Sigmoid colon (tissue), 7 donors: Measurements from ENCODE around the gene ALS2CL. TPM values are rescaled to one million over a fixed set of nuclear protein-coding genes. Genes with fewer than 3 reads are reported as not detected.

Experiments
- DNase-seq: peaks from one replicate; pipeline ENCODE4 v3.0.0-alpha.2; 2019
- H3K27ac ChIP-seq, 4 donors: fragments of 200-600 bp; sonication (generic); one replicate each; pipeline ENCODE4 v1.5.1; 2016 to 2019; ENCODE audit warnings: mild to moderate bottlenecking in 1 of 4
- H3K27me3 ChIP-seq, 3 donors: fragments of 200-600 bp; sonication (generic); one replicate each; pipeline ENCODE4 v1.5.1; 2019; ENCODE audit warnings: mild to moderate bottlenecking in 1 of 3
- H3K36me3 ChIP-seq, 4 donors: fragments of 200-600 bp; sonication (generic); one replicate each; pipeline ENCODE4 v1.5.1; 2016 to 2019
- H3K4me1 ChIP-seq, 4 donors: fragments of 200-600 bp; sonication (generic); one replicate each; pipeline ENCODE4 v1.5.1; 2017 to 2019
- H3K4me3 ChIP-seq, 4 donors: fragments of 200-600 bp; sonication (generic); one replicate each; pipeline ENCODE4 v1.5.1; 2017 to 2019; ENCODE audit warnings: mild to moderate bottlenecking in 2 of 4, moderate library complexity in 1 of 4
- H3K9me3 ChIP-seq, 4 donors: fragments of 200-600 bp in 3 of 4; sonication (generic) in 3 of 4; one replicate each; pipeline versions ENCODE4 v1.5.1 to v1.6.1; 2013 to 2019
- CTCF ChIP-seq, 4 experiments: fragments of 450-650 bp in 3 of 4; fragments of 200-600 bp in 1 of 4; IDR thresholded peaks; one replicate each; pipeline ENCODE4 v1.5.1; 2016 to 2019; ENCODE audit warnings: antibody characterized with exemption in 4 of 4, mild to moderate bottlenecking in 3 of 4, moderate library complexity in 2 of 4
- EP300 ChIP-seq, 4 donors: sonication (generic); formaldehyde crosslinking; IDR thresholded peaks; one replicate each; pipeline ENCODE4 v1.6.1; 2017; ENCODE audit warnings: antibody characterized with exemption in 4 of 4
- POLR2A ChIP-seq, 2 donors: fragments of 450-650 bp; IDR thresholded peaks; one replicate each; pipeline ENCODE4 v1.6.1; 2016; ENCODE audit warnings: antibody characterized with exemption in 2 of 2, mild to moderate bottlenecking in 2 of 2, moderate library complexity in 2 of 2
- POLR2AphosphoS5 ChIP-seq, 4 donors: sonication (generic); formaldehyde crosslinking; IDR thresholded peaks; one replicate each; pipeline ENCODE4 v1.6.1; 2017; ENCODE audit warnings: antibody characterized with exemption in 4 of 4
- WGBS, 2 donors: extraction: QIAGEN DNeasy Blood & Tissue Kit; methylation state at CpG; one replicate each; pipeline ENCODE4 v1.1.7; 2013; 5-methylcytosine and 5-hydroxymethylcytosine counted together
- intact Hi-C: fragments of 100-400 bp; cut with DNase I; formaldehyde crosslinking; loops from one replicate; pipeline ENCODE4 v1.15.1; 2023
- polyA plus RNA-seq, 3 donors: library from polyadenylated mRNA; stranded (reverse); fragments of 200-250 nt; gene quantifications; one replicate each; pipeline ENCODE4 v1.2.3, GENCODE V29; 2013
- total RNA-seq, 4 donors: library from RNA; depleted of rRNA; stranded (reverse); fragments of >200 nt; gene quantifications; one replicate each; pipeline ENCODE4 v1.1.0, GENCODE V29; 2016
- donor health status: healthy with polysubstance abuse.
- donor health status: Bipolar disorder and iron deficiency.
- donor health status: healthy.

ALS2CL gene
- total and polyA plus RNA-seq, 7 donors = 3.9 to 35.0 (median 5.4) TPM

GRCh38 chr3:46672349-46672695, 21.2 kb downstream of the ALS2CL start:
- Histone ChIP-seq H3K4me3 (no peak overlapping the region), H3K36me3 (no peaks in the 10 kb centered on the region), H3K27me3 (no peaks in the 10 kb centered on the region), H3K27ac (no peak overlapping the region), H3K4me1 (no peaks in the 10 kb centered on the region), H3K9me3 (no peaks in the 10 kb centered on the region)
- no peak for TF ChIP-seq EP300 (IDR thresholded peaks at IDR 0.05)
- TF ChIP-seq POLR2A (IDR thresholded peaks at IDR 0.05) = no peak
- TF ChIP-seq POLR2AphosphoS5 (IDR thresholded peaks at IDR 0.05) = no peak
- TF ChIP-seq CTCF (IDR thresholded peaks at IDR 0.05) = no peak
- 91 to 92% methylated on average over 6 of the region's 6 CpGs for WGBS, 2 donors
- DNase-seq = no peak
- intact Hi-C loops = no loop called here

- H3K9me3 ChIP-seq = no peaks in the 10 kb centered on the region
- H3K36me3 ChIP-seq = no peaks in the 10 kb centered on the region
- peaks cover 0 to 5% (median 3%) of the 10 kb centered on the region in 4 donors for H3K4me1 ChIP-seq
- whole genome bisulfite sequencing, 2 donors = 92 to 94% methylated on average over 25 of the region's 25 CpGs
- TF ChIP-seq EP300 (IDR thresholded peaks at IDR 0.05) (no peak), CTCF (IDR thresholded peaks at IDR 0.05) (no peak), POLR2AphosphoS5 (IDR thresholded peaks at IDR 0.05) (no peak)
- H3K4me3 ChIP-seq = no peak overlapping the region
- intact Hi-C loops = no loop called here
- H3K27me3 ChIP-seq = no peaks in the 10 kb centered on the region
- DNase-seq = peak; percentile 62
- H3K27ac ChIP-seq = no peak overlapping the region
Observed at GRCh38 chr3:46671541-46672348, 21.7 kb downstream of the ALS2CL start.

- DNase-seq = peak; percentile 35
- Histone ChIP-seq H3K4me3 (no peak overlapping the region), H3K27ac (no peak overlapping the region), H3K4me1 (peaks cover 0 to 13% (median 8%) of the 10 kb centered on the region in 4 donors), H3K27me3 (no peaks in the 10 kb centered on the region), H3K9me3 (no peaks in the 10 kb centered on the region), H3K36me3 (no peaks in the 10 kb centered on the region)
- intact Hi-C loops = no loop called here
- WGBS, 2 donors = 93 to 95% methylated on average over 4 of the region's 4 CpGs
- TF ChIP-seq POLR2AphosphoS5 (IDR thresholded peaks at IDR 0.05) (no peak), CTCF (IDR thresholded peaks at IDR 0.05) (no peak)
Observed at GRCh38 chr3:46670891-46671427, 22.5 kb downstream of the ALS2CL start.

- Histone ChIP-seq H3K36me3 (no peaks in the 10 kb centered on the region), H3K9me3 (no peaks in the 10 kb centered on the region), H3K4me1 (peaks cover 0 to 14% (median 8%) of the 10 kb centered on the region in 4 donors), H3K27me3 (no peaks in the 10 kb centered on the region), H3K4me3 (no peak overlapping the region), H3K27ac (no peak overlapping the region)
- WGBS, 2 donors = 85 to 90% methylated on average over 17 of the region's 17 CpGs
- no peak for TF ChIP-seq EP300 (IDR thresholded peaks at IDR 0.05)
- no peak for TF ChIP-seq CTCF (IDR thresholded peaks at IDR 0.05)
- TF ChIP-seq POLR2A (IDR thresholded peaks at IDR 0.05) = no peak
- no peak for TF ChIP-seq POLR2AphosphoS5 (IDR thresholded peaks at IDR 0.05)
- DNase-seq = no peak
- intact Hi-C loops = no loop called here
Observed at GRCh38 chr3:46670000-46670890, 23.2 kb downstream of the ALS2CL start.
